Lung (tissue), 12 donors: ENCODE data around the gene PPP2R3B. TPM values are rescaled to one million over a fixed set of nuclear protein-coding genes. Genes with fewer than 3 reads are reported as not detected.

Source experiments
- ATAC-seq: fragments of 200-7000 bp; cut with Tn5 transposase; one replicate; pipeline ENCODE4 v1.9.1; 2020; ENCODE audit warnings: moderate number of reproducible peaks; ENCODE audit not compliant: insufficient read depth, low FRiP score
- DNase-seq, 3 donors: peaks; one replicate each; pipeline ENCODE4 v3.0.0-alpha.2; 2013 to 2017
- H3K27ac ChIP-seq, 2 donors: one replicate each; pipeline ENCODE4 v1.5.1; 2013; ENCODE audit warnings: mild to moderate bottlenecking in 2 of 2, moderate library complexity in 2 of 2, control low read depth in 1 of 2, inconsistent platforms in 1 of 2, low read depth in 1 of 2, low read length in 1 of 2
- H3K27me3 ChIP-seq, 3 donors: one replicate each; pipeline ENCODE4 v1.5.1; 2013; ENCODE audit warnings: low read length in 2 of 3; ENCODE audit not compliant: control insufficient read depth in 3 of 3, insufficient read depth in 3 of 3
- H3K36me3 ChIP-seq, 4 donors: one replicate each; pipeline ENCODE4 v1.5.1; 2013; ENCODE audit warnings: low read length in 4 of 4, mild to moderate bottlenecking in 1 of 4, moderate library complexity in 1 of 4; ENCODE audit not compliant: control insufficient read depth in 4 of 4, insufficient read depth in 4 of 4
- H3K4me1 ChIP-seq, 5 donors: one replicate each; pipeline ENCODE4 v1.5.1; 2013; ENCODE audit warnings: low read length in 5 of 5, mild to moderate bottlenecking in 2 of 5, moderate library complexity in 1 of 5; ENCODE audit not compliant: control insufficient read depth in 5 of 5, insufficient read depth in 5 of 5
- H3K4me3 ChIP-seq: one replicate; pipeline ENCODE4 v1.5.1; 2013; ENCODE audit warnings: mild to moderate bottlenecking, control low read depth, moderate library complexity
- H3K9ac ChIP-seq, 2 donors: one replicate each; pipeline ENCODE4 v1.5.1; 2013; ENCODE audit warnings: low read length in 2 of 2, control low read depth in 1 of 2; ENCODE audit not compliant: insufficient read depth in 1 of 2
- H3K9me3 ChIP-seq, 4 donors: one replicate each; pipeline ENCODE4 v1.5.1; 2013; ENCODE audit warnings: low read length in 3 of 4, mild to moderate bottlenecking in 1 of 4, moderate library complexity in 1 of 4; ENCODE audit not compliant: control insufficient read depth in 4 of 4, insufficient read depth in 3 of 4
- CTCF ChIP-seq: IDR thresholded peaks from 2 replicates; pipeline ENCODE4 v1.5.1; 2012; ENCODE audit warnings: mild to moderate bottlenecking; ENCODE audit errors: control extremely low read depth, extremely low read depth
- WGBS, 2 donors: extraction: QIAGEN DNeasy Blood & Tissue Kit; methylation state at CpG; one replicate each; pipeline ENCODE4 v1.1.7; 2013; 5-methylcytosine and 5-hydroxymethylcytosine counted together
- polyA plus RNA-seq, 2 donors: library from polyadenylated mRNA; stranded (reverse); fragments of 200-250 nt; gene quantifications; one replicate each; pipeline ENCODE4 v1.2.1, GENCODE V29; 2013
- total RNA-seq, 2 donors: library from RNA; depleted of rRNA in 1 of 2; stranded (reverse); fragments of >200 nt in 1 of 2; gene quantifications; one replicate each; pipeline ENCODE4 v1.2.1, GENCODE V29; 2014 to 2021
- donor health status: control.
- donor health status: control.
- donor health status: Bipolar disorder and iron deficiency.
- donor health status: healthy.
- donor health status: DM: yes; HTN: yes; CAD: no.

The PPP2R3B gene
- total and polyA plus RNA-seq, 4 donors, result 7.8 to 21.0 (median 15.6) TPM

GRCh38 chrX:397575-397974, 10.9 kb upstream of the PPP2R3B start:
- Histone ChIP-seq H3K9me3 (no peaks in the 10 kb centered on the region), H3K4me3 (no peak overlapping the region), H3K4me1 (no peaks in the 10 kb centered on the region), H3K27ac (no peak overlapping the region), H3K27me3 (no peaks in the 10 kb centered on the region), H3K36me3 (no peaks in the 10 kb centered on the region), H3K9ac (no peak overlapping the region)
- ATAC-seq (no peak), DNase-seq (peak in 2 of 3 donors; percentile 33 to 41)
- WGBS, 2 donors, result 37 to 47% methylated on average over 20 of the region's 20 CpGs
- no peak for TF ChIP-seq CTCF

DNA sequence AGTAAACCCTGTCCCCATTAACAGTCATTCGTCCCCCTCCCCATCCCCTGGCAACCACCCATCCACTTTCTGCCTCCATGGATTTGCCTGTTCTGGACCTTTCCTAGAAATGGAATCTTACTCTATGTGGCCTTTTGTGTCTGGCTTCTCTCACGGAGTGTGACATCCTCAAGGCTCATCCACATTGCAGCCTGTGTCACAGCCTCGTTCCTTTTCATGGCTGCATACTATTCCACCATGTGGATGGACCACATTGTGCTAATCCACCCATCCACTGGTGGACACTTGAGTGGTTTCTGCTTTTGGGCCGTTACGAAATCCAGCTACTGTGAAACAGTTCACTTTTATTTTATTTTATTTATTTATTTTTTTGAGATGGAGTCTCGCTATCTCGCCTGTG, 8.1 kb upstream of the PPP2R3B start:
- ATAC-seq (no peak), DNase-seq (no peak)
- no peak for TF ChIP-seq CTCF
- Histone ChIP-seq H3K27ac (no peak overlapping the region), H3K4me3 (no peak overlapping the region), H3K27me3 (no peaks in the 10 kb centered on the region), H3K9ac (no peak overlapping the region), H3K36me3 (no peaks in the 10 kb centered on the region), H3K9me3 (no peaks in the 10 kb centered on the region), H3K4me1 (no peaks in the 10 kb centered on the region)
- WGBS, 2 donors, result 96% methylated on average over 7 of the region's 7 CpGs

GRCh38 chrX:392575-392846, 5.8 kb upstream of the PPP2R3B start:
- Histone ChIP-seq H3K36me3 (no peaks in the 10 kb centered on the region), H3K4me3 (no peak overlapping the region), H3K9me3 (no peaks in the 10 kb centered on the region), H3K27me3 (no peaks in the 10 kb centered on the region), H3K27ac (no peak overlapping the region), H3K9ac (no peak overlapping the region), H3K4me1 (peaks cover 0 to 2% (median 0%) of the 10 kb centered on the region in 5 donors)
- TF ChIP-seq CTCF, result no peak
- ATAC-seq (no peak), DNase-seq (no peak)
- WGBS, 2 donors, result 89 to 92% methylated on average over 7 of the region's 7 CpGs
